ENCODE data around the gene TH. TPM values are rescaled to one million over a fixed set of nuclear protein-coding genes. Genes with fewer than 3 reads are reported as not detected.

TH gene
- total RNA-seq, 1 experiment from 2014 or later: not detected

DNA sequence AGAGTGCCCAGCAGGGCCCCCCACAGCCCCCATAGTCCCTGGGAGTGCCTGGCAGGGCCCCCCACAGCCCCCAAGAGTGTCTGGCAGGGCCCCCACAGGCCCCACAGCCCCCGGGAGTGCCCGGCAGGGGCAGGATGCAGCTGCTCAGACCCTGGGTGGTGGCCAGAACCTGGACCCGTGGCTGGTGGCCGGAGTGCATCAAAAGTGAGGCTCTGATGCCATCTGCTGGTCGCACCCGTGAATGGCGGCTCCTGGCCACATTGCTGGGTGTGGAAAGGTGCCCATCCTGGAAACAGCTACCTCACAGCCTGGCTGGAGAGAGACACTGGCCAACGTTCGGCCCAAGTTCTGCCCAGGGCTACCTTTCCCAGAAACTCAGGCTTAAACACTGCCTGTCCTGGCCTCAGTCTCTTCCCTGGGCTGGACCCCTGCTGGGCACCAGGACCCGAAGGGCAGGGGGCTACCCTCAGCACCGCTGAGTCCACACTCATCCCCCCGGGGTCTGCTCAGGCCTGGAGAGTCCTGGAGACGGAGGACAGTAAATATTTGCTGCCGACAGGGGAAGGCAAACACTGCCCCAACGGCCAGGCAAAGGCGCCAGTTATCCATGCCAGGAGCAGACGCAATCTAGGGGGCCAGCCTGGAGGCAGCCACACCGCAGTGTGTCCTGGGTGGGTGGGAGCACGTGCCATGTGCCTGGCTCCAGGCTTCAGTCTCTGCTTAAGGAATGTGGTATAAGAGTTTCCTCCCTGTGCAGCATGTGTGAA, 15.0 kb downstream of the TH start:
- no peaks in the 10 kb centered on the region for H3K9me3 ChIP-seq (ENCODE audit: control insufficient read depth, insufficient read depth, low read depth, low read length)
- ChIA-PET CTCF (interaction anchor here (0.5 to 2.9 kb wide), 13 partner anchors 8 to 504 kb away, joined by 3 to 21 read pairs (median 4); no protein-coding TSS in a partner anchor), POLR2A (interaction anchor here (0.6 to 0.8 kb wide), 3 partner anchors 58 to 465 kb away, joined by 3 to 5 read pairs (median 3); no protein-coding TSS in a partner anchor)
- H3K4me1 ChIP-seq (ENCODE audit: control insufficient read depth, insufficient read depth, low read length): peaks cover 11% of the 10 kb centered on the region
- no peaks in the 10 kb centered on the region for H3K27me3 ChIP-seq (ENCODE audit: control insufficient read depth, insufficient read depth, low read length)
- TF ChIP-seq, protein P1, sequence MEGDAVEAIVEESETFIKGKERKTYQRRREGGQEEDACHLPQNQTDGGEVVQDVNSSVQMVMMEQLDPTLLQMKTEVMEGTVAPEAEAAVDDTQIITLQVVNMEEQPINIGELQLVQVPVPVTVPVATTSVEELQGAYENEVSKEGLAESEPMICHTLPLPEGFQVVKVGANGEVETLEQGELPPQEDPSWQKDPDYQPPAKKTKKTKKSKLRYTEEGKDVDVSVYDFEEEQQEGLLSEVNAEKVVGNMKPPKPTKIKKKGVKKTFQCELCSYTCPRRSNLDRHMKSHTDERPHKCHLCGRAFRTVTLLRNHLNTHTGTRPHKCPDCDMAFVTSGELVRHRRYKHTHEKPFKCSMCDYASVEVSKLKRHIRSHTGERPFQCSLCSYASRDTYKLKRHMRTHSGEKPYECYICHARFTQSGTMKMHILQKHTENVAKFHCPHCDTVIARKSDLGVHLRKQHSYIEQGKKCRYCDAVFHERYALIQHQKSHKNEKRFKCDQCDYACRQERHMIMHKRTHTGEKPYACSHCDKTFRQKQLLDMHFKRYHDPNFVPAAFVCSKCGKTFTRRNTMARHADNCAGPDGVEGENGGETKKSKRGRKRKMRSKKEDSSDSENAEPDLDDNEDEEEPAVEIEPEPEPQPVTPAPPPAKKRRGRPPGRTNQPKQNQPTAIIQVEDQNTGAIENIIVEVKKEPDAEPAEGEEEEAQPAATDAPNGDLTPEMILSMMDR (IDR thresholded peaks at IDR 0.05): peak; percentile 98
- TF ChIP-seq, protein P2, sequence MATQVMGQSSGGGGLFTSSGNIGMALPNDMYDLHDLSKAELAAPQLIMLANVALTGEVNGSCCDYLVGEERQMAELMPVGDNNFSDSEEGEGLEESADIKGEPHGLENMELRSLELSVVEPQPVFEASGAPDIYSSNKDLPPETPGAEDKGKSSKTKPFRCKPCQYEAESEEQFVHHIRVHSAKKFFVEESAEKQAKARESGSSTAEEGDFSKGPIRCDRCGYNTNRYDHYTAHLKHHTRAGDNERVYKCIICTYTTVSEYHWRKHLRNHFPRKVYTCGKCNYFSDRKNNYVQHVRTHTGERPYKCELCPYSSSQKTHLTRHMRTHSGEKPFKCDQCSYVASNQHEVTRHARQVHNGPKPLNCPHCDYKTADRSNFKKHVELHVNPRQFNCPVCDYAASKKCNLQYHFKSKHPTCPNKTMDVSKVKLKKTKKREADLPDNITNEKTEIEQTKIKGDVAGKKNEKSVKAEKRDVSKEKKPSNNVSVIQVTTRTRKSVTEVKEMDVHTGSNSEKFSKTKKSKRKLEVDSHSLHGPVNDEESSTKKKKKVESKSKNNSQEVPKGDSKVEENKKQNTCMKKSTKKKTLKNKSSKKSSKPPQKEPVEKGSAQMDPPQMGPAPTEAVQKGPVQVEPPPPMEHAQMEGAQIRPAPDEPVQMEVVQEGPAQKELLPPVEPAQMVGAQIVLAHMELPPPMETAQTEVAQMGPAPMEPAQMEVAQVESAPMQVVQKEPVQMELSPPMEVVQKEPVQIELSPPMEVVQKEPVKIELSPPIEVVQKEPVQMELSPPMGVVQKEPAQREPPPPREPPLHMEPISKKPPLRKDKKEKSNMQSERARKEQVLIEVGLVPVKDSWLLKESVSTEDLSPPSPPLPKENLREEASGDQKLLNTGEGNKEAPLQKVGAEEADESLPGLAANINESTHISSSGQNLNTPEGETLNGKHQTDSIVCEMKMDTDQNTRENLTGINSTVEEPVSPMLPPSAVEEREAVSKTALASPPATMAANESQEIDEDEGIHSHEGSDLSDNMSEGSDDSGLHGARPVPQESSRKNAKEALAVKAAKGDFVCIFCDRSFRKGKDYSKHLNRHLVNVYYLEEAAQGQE (IDR thresholded peaks at IDR 0.05; ENCODE audit: insufficient read depth in 1 of 2, low read depth in 2 of 2, low read length in 1 of 2): peak in 1 of 2 experiments; percentile 68; a peak in 1 of 4 replicates
- no peak for TF ChIP-seq TCF7L2 (IDR thresholded peaks at IDR 0.05; ENCODE audit: low read depth, low read length)
- in situ Hi-C loops (cut with HindIII; ENCODE audit: low pct_unique_long_range_greater_than_20kb, low sequenced_read_pairs): no loop called here
- H3K4me3 ChIP-seq (ENCODE audit: low read depth in 2 of 2, low read length in 2 of 2): 0 out of 4 replicates have a peak overlapping the region, but pooled peaks of 1 of the 2 experiments have one; percentile 14
- no TSS peak for BruUV-seq (replicated peaks)
- no peak overlapping the region for H3K27ac ChIP-seq (ENCODE audit: low read length)
- ATAC-seq: peak; percentile 78
- H3K36me3 ChIP-seq (ENCODE audit: control insufficient read depth, insufficient read depth, low read length): no peaks in the 10 kb centered on the region
- intact Hi-C loops (cut with micrococcal nuclease; ENCODE audit: unreplicated experiment): loop anchor here (5.0 kb wide), 1 partner anchor 284 kb away; no protein-coding TSS in a partner anchor
- peak; percentile 39 for DNase-seq (ENCODE audit: low read depth, low spot score)

DNA sequence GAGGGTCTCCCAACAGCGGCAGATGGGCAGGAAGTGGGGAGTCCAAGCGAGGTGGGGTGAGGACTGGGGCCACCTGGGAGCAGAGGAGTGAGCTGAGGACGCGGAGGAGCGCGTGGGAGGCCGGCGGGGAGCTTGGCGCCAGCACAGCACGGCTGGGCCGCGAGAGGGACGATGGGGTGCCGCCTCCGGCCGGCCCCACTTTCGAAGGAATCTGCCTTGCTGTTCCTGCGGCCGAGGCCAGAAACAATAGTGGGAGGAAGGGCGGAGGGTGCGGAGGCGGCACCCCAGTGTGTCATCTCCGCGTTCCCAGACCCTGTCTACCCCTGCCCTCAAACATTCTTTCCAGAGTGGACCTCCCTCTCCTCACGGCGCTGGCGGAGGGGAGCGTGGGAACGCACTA, 16.1 kb downstream of the TH start:
- no peak for TF ChIP-seq POLR2AphosphoS5 (IDR thresholded peaks at IDR 0.05; ENCODE audit: low read depth, low read length)
- no peak for TF ChIP-seq SIN3A (IDR thresholded peaks at IDR 0.05; ENCODE audit: borderline replicate concordance, insufficient read depth, low read depth, low read length)
- TF ChIP-seq, protein P2 (IDR thresholded peaks at IDR 0.05; ENCODE audit: insufficient read depth in 1 of 2, low read depth in 2 of 2, low read length in 1 of 2): no peak
- TF ChIP-seq TCF7L2 (IDR thresholded peaks at IDR 0.05; ENCODE audit: low read depth, low read length): no peak
- TF ChIP-seq, protein P1 (IDR thresholded peaks at IDR 0.05): no peak
- Histone ChIP-seq H3K4me1 (ENCODE audit: control insufficient read depth, insufficient read depth, low read length) (peaks cover 16% of the 10 kb centered on the region), H3K36me3 (ENCODE audit: control insufficient read depth, insufficient read depth, low read length) (no peaks in the 10 kb centered on the region), H3K27me3 (ENCODE audit: control insufficient read depth, insufficient read depth, low read length) (peaks cover 3% of the 10 kb centered on the region; the same call in 1 of the 2 replicates), H3K4me3 (ENCODE audit: low read depth in 2 of 2, low read length in 2 of 2) (no peak overlapping the region), H3K27ac (ENCODE audit: low read length) (no peak overlapping the region), H3K9me3 (ENCODE audit: control insufficient read depth, insufficient read depth, low read depth, low read length) (no peaks in the 10 kb centered on the region)
- no TSS peak for BruUV-seq (replicated peaks)
- DNase-seq (ENCODE audit: low read depth, low spot score): no peak
- no peak for ATAC-seq
- CTCF ChIA-PET: interaction anchor here (0.6 to 2.9 kb wide), 11 partner anchors 9 to 503 kb away, joined by 3 to 21 read pairs (median 4); no protein-coding TSS in a partner anchor
- in situ Hi-C loops (cut with HindIII; ENCODE audit: low pct_unique_long_range_greater_than_20kb, low sequenced_read_pairs) (no loop called here), intact Hi-C loops (cut with micrococcal nuclease; ENCODE audit: unreplicated experiment) (loop anchor here (5.0 kb wide), 1 partner anchor 283 kb away; no protein-coding TSS in a partner anchor)
- POLR2A ChIA-PET: interaction anchor here (0.5 to 0.6 kb wide), 2 partner anchors 305 to 1003 kb away, joined by 3 read pairs; no protein-coding TSS in a partner anchor

Measured in Panc1 (cell line).